SIG-M5 (cell line): ENCODE measurements around the gene TMEM128.
"Not testable (repeated sequence)": the region's sequence is repeated elsewhere in the genome, so short reads cannot be mapped to it uniquely, and the experiment has no call there.

Experiments
- DNase-seq: peaks from one replicate; lab custom pipeline; 2025; lab: John Stamatoyannopoulos, UW

TMEM128 gene

DNA sequence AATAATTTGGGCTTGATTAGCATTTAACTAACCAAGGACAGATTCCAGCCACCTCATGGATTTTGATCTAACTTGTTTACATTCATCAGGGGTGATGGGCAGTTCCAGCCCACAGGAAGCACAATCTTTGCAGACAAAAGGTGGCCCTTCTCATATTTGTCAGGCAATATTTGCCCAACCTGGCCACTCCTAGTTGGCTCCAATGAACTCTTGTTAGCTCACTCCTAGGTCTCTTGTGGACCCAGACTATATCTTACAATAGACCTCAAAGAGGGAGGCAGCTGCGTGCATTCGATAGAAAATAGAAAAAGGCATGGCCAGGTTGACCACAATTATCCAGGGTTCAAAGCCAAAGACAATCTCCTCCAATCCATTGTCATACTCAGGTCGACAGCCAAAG is 59.5 kb downstream of the TMEM128 start:
- not testable (repeated sequence) for DNase-seq
